Measurements from ENCODE around the gene ALKBH6.

DNA sequence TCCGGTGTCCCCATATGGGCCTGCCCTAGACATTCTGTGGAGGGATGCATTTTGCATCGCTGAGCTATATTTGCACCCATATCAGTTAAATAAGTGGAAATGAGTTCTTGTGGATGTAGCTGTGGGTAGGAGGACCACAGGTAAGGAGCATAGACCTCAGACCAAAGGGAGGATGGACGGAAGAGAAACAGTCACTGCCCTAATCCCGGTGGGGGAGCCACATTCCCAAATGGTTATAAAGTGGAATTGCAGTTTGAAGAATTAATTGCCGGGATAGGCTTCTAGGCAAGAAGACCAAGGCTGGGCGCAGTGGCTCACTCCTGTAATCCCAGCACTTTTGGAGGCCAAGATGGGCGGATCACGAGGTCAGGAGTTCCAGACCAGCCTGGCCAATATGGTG lies 17.2 kb downstream of the ALKBH6 start:
- no peak for TF ChIP-seq OSR1 (CRISPR knock-in tag; IDR thresholded peaks at IDR 0.05)
- no peak for TF ChIP-seq TSHZ2 (CRISPR knock-in tag; IDR thresholded peaks at IDR 0.05)
- no peak for TF ChIP-seq ZNF70 (CRISPR knock-in tag; IDR thresholded peaks at IDR 0.05)
- TF ChIP-seq PPARA (CRISPR knock-in tag; IDR thresholded peaks at IDR 0.05; ENCODE audit: borderline replicate concordance): no peak
- TF ChIP-seq, protein P1, sequence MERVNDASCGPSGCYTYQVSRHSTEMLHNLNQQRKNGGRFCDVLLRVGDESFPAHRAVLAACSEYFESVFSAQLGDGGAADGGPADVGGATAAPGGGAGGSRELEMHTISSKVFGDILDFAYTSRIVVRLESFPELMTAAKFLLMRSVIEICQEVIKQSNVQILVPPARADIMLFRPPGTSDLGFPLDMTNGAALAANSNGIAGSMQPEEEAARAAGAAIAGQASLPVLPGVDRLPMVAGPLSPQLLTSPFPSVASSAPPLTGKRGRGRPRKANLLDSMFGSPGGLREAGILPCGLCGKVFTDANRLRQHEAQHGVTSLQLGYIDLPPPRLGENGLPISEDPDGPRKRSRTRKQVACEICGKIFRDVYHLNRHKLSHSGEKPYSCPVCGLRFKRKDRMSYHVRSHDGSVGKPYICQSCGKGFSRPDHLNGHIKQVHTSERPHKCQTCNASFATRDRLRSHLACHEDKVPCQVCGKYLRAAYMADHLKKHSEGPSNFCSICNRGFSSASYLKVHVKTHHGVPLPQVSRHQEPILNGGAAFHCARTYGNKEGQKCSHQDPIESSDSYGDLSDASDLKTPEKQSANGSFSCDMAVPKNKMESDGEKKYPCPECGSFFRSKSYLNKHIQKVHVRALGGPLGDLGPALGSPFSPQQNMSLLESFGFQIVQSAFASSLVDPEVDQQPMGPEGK (CRISPR knock-in tag; IDR thresholded peaks at IDR 0.05; ENCODE audit: borderline replicate concordance): no peak
- TF ChIP-seq, protein P2, sequence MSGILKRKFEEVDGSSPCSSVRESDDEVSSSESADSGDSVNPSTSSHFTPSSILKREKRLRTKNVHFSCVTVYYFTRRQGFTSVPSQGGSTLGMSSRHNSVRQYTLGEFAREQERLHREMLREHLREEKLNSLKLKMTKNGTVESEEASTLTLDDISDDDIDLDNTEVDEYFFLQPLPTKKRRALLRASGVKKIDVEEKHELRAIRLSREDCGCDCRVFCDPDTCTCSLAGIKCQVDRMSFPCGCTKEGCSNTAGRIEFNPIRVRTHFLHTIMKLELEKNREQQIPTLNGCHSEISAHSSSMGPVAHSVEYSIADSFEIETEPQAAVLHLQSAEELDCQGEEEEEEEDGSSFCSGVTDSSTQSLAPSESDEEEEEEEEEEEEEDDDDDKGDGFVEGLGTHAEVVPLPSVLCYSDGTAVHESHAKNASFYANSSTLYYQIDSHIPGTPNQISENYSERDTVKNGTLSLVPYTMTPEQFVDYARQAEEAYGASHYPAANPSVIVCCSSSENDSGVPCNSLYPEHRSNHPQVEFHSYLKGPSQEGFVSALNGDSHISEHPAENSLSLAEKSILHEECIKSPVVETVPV (CRISPR knock-in tag; IDR thresholded peaks at IDR 0.05): no peak
- TF ChIP-seq RARB (CRISPR knock-in tag; IDR thresholded peaks at IDR 0.05): no peak
- TF ChIP-seq POU6F1 (CRISPR knock-in tag; IDR thresholded peaks at IDR 0.05; ENCODE audit: borderline replicate concordance, low read depth): no peak
- no peak for TF ChIP-seq ZNF8 (CRISPR knock-in tag; IDR thresholded peaks at IDR 0.05)
- TF ChIP-seq ZFP3 (CRISPR knock-in tag; IDR thresholded peaks at IDR 0.05): no peak
- TF ChIP-seq, protein P3, sequence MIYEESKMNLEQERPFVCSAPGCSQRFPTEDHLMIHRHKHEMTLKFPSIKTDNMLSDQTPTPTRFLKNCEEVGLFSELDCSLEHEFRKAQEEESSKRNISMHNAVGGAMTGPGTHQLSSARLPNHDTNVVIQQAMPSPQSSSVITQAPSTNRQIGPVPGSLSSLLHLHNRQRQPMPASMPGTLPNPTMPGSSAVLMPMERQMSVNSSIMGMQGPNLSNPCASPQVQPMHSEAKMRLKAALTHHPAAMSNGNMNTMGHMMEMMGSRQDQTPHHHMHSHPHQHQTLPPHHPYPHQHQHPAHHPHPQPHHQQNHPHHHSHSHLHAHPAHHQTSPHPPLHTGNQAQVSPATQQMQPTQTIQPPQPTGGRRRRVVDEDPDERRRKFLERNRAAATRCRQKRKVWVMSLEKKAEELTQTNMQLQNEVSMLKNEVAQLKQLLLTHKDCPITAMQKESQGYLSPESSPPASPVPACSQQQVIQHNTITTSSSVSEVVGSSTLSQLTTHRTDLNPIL (CRISPR knock-in tag; IDR thresholded peaks at IDR 0.05; ENCODE audit: low read depth): no peak
- TF ChIP-seq ARNTL (CRISPR knock-in tag; IDR thresholded peaks at IDR 0.05; ENCODE audit: borderline replicate concordance, low read depth): no peak
- no peak for TF ChIP-seq SNAI2 (CRISPR knock-in tag; IDR thresholded peaks at IDR 0.05)

Data from SK-N-SH treated with all-trans-retinoic acid at 6 μM for 48 hours (cell line).